ENCODE data around the gene MRLN.
"Not testable (repeated sequence)": the region's sequence is repeated elsewhere in the genome, so short reads cannot be mapped to it uniquely, and the experiment has no call there.

The MRLN gene

GRCh38 chr10:59745163-59745650 lies 8.0 kb downstream of the MRLN start:
- DNase-seq (ENCODE audit: low read depth, low spot score) = no peak
- no peak for TF ChIP-seq CTCF (IDR thresholded peaks at IDR 0.05; ENCODE audit: low read depth, low read length)
- in situ Hi-C loops (cut with HindIII; ENCODE audit: low sequenced_read_pairs) = no loop called here
- no peak overlapping the region for H3K4me3 ChIP-seq (ENCODE audit: low read depth, low read length)

GRCh38 chr10:59744762-59745161 lies 8.5 kb downstream of the MRLN start:
- DNase-seq (ENCODE audit: low read depth, low spot score); in situ Hi-C loops (cut with HindIII; ENCODE audit: low sequenced_read_pairs); H3K4me3 ChIP-seq (ENCODE audit: low read depth, low read length): not testable (repeated sequence)

GRCh38 chr10:59744156-59744555 lies 9.1 kb downstream of the MRLN start:
- in situ Hi-C loops (cut with HindIII; ENCODE audit: low sequenced_read_pairs); DNase-seq (ENCODE audit: low read depth, low spot score); H3K4me3 ChIP-seq (ENCODE audit: low read depth, low read length): not testable (repeated sequence)

GRCh38 chr10:59741583-59741982 lies 11.7 kb downstream of the MRLN start:
- TF ChIP-seq CTCF (IDR thresholded peaks at IDR 0.05; ENCODE audit: low read depth, low read length) = no peak
- in situ Hi-C loops (cut with HindIII; ENCODE audit: low sequenced_read_pairs) = no loop called here
- H3K4me3 ChIP-seq (ENCODE audit: low read depth, low read length) = no peak overlapping the region
- no peak for DNase-seq (ENCODE audit: low read depth, low spot score)

GRCh38 chr10:59741048-59741447 lies 12.2 kb downstream of the MRLN start:
- no peak for TF ChIP-seq CTCF (IDR thresholded peaks at IDR 0.05; ENCODE audit: low read depth, low read length)
- no peak overlapping the region for H3K4me3 ChIP-seq (ENCODE audit: low read depth, low read length)
- in situ Hi-C loops (cut with HindIII; ENCODE audit: low sequenced_read_pairs) = no loop called here
- no peak for DNase-seq (ENCODE audit: low read depth, low spot score)

- DNase-seq (ENCODE audit: low read depth, low spot score) = no peak
- in situ Hi-C loops (cut with HindIII; ENCODE audit: low sequenced_read_pairs) = no loop called here
- no peak overlapping the region for H3K4me3 ChIP-seq (ENCODE audit: low read depth, low read length)
- TF ChIP-seq CTCF (IDR thresholded peaks at IDR 0.05; ENCODE audit: low read depth, low read length) = no peak
These were observed 16.5 kb downstream of the MRLN start for GRCh38 chr10:59736749-59737148.

GRCh38 chr10:59735296-59735695 lies 18.0 kb downstream of the MRLN start:
- in situ Hi-C loops (cut with HindIII; ENCODE audit: low sequenced_read_pairs) = no loop called here
- DNase-seq (ENCODE audit: low read depth, low spot score) = no peak
- TF ChIP-seq CTCF (IDR thresholded peaks at IDR 0.05; ENCODE audit: low read depth, low read length) = no peak
- no peak overlapping the region for H3K4me3 ChIP-seq (ENCODE audit: low read depth, low read length)

GRCh38 chr10:59734014-59734462 lies 19.2 kb downstream of the MRLN start:
- no peak overlapping the region for H3K4me3 ChIP-seq (ENCODE audit: low read depth, low read length)
- no peak for TF ChIP-seq CTCF (IDR thresholded peaks at IDR 0.05; ENCODE audit: low read depth, low read length)
- no peak for DNase-seq (ENCODE audit: low read depth, low spot score)
- in situ Hi-C loops (cut with HindIII; ENCODE audit: low sequenced_read_pairs) = no loop called here

- in situ Hi-C loops (cut with HindIII; ENCODE audit: low sequenced_read_pairs); H3K4me3 ChIP-seq (ENCODE audit: low read depth, low read length); DNase-seq (ENCODE audit: low read depth, low spot score): not testable (repeated sequence)
These were observed 19.8 kb downstream of the MRLN start for GRCh38 chr10:59733321-59734013.

- DNase-seq (ENCODE audit: low read depth, low spot score); in situ Hi-C loops (cut with HindIII; ENCODE audit: low sequenced_read_pairs); H3K4me3 ChIP-seq (ENCODE audit: low read depth, low read length): not testable (repeated sequence)
These were observed 20.4 kb downstream of the MRLN start for GRCh38 chr10:59732849-59733248.

- in situ Hi-C loops (cut with HindIII; ENCODE audit: low sequenced_read_pairs); DNase-seq (ENCODE audit: low read depth, low spot score); H3K4me3 ChIP-seq (ENCODE audit: low read depth, low read length): not testable (repeated sequence)
These were observed 24.1 kb downstream of the MRLN start for GRCh38 chr10:59729167-59729566.

Measured in astrocyte of the spinal cord (primary cell).